ENCODE results near the gene ZBBX.

DNA sequence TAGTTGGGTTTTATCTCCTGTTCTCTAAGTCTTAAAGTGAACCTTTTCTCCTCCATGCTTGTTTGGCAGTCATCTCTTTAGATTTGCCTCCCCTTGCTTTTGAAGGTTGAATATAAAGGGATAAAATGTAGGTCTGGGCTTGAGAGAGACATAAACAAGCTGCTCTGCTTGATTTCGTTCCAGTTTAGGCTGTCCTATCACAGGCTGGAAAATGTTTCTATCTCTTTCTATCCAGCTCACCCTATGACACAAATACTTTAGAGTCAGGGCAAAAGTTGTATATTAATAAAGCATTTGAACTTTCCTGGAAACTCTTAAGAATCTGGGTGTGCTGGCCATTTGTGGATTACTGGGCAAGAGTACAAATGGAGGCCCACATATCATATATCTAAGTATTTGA lies 29.5 kb upstream of the ZBBX start:
- no peak for TF ChIP-seq POLR2A (IDR thresholded peaks at IDR 0.05; ENCODE audit: low read length)
- TF ChIP-seq CHD2 (IDR thresholded peaks at IDR 0.05; ENCODE audit: low read length, partially characterized antibody) = no peak
- TF ChIP-seq RAD21 (conservative IDR thresholded peaks at IDR 0.05 in 1 of 2, IDR thresholded peaks at IDR 0.05 in 1 of 2) = no peak
- no peak for TF ChIP-seq EP300 (IDR thresholded peaks at IDR 0.05)
- TF ChIP-seq NPAS2 (CRISPR knock-in tag; IDR thresholded peaks at IDR 0.05; ENCODE audit: borderline replicate concordance) = no peak
- TF ChIP-seq, protein P1, sequence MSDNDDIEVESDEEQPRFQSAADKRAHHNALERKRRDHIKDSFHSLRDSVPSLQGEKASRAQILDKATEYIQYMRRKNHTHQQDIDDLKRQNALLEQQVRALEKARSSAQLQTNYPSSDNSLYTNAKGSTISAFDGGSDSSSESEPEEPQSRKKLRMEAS (IDR thresholded peaks at IDR 0.05) = no peak
- TF ChIP-seq PHF8 (IDR thresholded peaks at IDR 0.05; ENCODE audit: borderline replicate concordance, low read depth) = no peak
- TF ChIP-seq RFX5 (IDR thresholded peaks at IDR 0.05) = no peak

Measured in A549 (cell line).